ENCODE results near the gene APCDD1.

The APCDD1 gene

DNA sequence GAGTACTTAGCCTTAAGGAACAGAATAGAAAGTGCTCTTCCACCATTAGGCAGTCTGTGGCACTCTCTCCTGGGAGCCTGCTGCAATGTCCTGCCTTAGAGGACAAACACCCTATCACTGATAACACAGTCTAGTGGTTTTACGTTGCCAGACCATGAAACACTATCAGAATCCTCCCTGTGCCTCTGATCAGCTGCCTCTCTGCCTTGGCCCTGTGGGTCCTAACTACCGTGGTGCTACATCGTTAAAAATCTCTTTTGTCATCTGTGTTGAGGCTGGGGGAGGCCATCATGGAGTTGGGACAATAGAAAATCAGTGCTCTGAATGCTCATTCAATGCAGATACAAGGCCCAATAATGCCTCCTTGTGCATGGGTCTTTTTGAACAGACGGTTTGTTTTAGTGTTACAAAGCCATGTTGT, 11.9 kb upstream of the APCDD1 start:
- peak; percentile 42 for TF ChIP-seq CTCF (IDR thresholded peaks at IDR 0.05; ENCODE audit: insufficient read depth, low read depth, low read length, missing control alignments)
- DNase-seq (ENCODE audit: low read depth), result peak; percentile 20
- no peak overlapping the region for H3K4me3 ChIP-seq (ENCODE audit: low read length)

DNA sequence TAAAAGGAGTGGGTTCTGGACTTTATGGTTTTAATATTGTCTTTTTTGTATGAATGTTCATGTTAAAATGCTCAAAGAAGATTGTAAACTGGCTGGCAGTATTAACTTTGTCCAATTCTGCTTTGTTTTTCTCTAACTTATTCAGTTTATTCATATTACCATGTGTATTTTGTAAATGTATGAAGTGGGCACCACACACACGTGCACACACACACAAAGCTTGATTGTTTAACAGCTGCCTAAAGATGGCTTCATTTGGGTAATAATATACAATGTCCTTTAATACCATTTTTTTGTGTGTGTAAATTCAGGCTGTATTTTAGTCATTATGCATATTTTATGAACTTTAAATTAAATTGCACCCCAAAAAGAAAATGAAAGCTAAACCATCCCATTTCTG, 11.4 kb upstream of the APCDD1 start:
- no peak for DNase-seq (ENCODE audit: low read depth)
- TF ChIP-seq CTCF (IDR thresholded peaks at IDR 0.05; ENCODE audit: insufficient read depth, low read depth, low read length, missing control alignments), result no peak
- H3K4me3 ChIP-seq (ENCODE audit: low read length), result no peak overlapping the region

DNA sequence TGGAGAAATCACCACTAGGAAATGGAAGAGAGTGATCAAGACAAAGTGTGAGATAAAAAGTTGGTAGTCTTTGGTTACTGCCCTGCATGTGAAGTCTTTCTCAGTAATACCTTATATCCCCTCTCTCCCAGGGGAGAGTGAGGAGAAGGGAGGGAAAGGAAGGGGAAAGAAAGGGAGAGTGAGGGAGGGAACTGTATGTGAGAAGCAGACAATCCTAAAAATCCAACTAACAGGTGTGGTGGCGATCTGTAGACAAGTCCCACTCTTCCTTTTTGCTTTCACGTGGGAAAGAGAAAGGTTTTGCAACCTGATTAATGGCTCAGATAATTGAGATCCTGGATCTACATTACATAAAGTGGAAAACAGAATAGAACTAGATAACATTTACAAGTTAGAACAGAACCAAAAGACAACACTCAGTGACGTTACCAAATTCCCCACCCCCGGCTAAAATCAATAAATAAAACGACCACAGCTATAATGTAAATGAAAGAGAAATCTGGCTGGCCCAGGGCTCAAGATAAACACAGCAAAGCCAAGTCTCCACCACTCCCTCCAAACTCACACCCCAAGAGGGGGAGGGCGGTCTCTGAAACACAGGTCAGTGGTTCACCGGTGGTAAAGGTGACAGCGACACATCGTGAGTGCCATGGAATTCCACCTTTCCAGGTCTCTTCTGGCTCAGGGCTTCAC, 10.0 kb upstream of the APCDD1 start:
- TF ChIP-seq CTCF (IDR thresholded peaks at IDR 0.05; ENCODE audit: insufficient read depth, low read depth, low read length, missing control alignments), result no peak
- H3K4me3 ChIP-seq (ENCODE audit: low read length), result no peak overlapping the region
- DNase-seq (ENCODE audit: low read depth), result no peak

DNA sequence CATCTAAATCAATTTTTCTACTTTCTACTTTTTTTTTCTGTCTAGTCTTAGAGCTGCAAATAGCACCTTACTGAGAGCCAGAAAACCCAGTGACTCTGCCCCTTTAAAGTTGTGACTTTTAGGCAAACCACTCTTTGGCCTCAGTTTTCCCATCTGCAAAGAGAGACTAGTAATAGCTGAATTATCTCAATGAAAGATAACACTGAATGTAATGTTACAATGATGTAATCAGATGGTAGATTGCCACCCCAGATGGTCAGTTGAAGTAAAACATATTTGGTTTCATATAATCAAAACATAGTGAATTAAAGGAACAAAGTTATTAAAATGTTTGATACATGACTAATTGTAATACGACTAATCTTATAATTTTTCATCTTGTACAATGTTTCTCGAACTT, 5.0 kb upstream of the APCDD1 start:
- H3K4me3 ChIP-seq (ENCODE audit: low read length), result no peak overlapping the region
- DNase-seq (ENCODE audit: low read depth), result no peak
- no peak for TF ChIP-seq CTCF (IDR thresholded peaks at IDR 0.05; ENCODE audit: insufficient read depth, low read depth, low read length, missing control alignments)

GRCh38 chr18:10450986-10451385, 3.4 kb upstream of the APCDD1 start:
- H3K4me3 ChIP-seq (ENCODE audit: low read length), result no peak overlapping the region
- no peak for TF ChIP-seq CTCF (IDR thresholded peaks at IDR 0.05; ENCODE audit: insufficient read depth, low read depth, low read length, missing control alignments)
- no peak for DNase-seq (ENCODE audit: low read depth)

DNA sequence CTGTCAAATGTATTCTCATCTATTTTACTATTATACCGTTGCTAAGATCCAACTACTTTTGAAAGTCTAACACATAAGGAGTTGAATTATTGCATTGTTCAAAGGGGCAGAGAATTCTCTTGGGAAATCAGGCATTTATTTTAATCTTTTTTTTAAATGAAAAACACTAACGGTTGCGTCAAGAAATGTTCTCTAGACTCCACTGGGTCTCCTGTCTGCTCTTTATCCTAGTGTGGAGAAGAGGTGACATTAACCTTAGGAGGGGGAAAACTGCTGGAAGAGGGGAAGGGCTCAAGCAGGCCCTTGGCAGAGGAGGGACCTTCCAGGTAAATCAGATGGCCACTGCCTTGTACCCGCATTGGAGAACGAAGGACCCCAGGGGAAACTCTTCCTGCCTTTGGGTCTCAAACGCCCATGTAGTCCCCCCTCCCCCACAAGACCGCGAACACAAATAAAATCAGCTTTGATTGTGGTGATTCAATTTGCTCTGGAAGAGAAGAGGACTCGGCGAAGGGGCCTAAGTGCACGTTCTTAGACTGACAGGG, 1.1 kb upstream of the APCDD1 start:
- H3K4me3 ChIP-seq (ENCODE audit: low read length), result no peak overlapping the region
- DNase-seq (ENCODE audit: low read depth), result no peak
- no peak for TF ChIP-seq CTCF (IDR thresholded peaks at IDR 0.05; ENCODE audit: insufficient read depth, low read depth, low read length, missing control alignments)
